ENCODE results near the gene CRTC2. TPM values are rescaled to one million over a fixed set of nuclear protein-coding genes. Genes with fewer than 3 reads are reported as not detected.
A peak's percentile ranks its signal among the peaks of the same experiment; 100 is the strongest.

CRTC2 gene
- total and polyA plus RNA-seq, 9 of the 15 experiments (the other 6 are each of a cell fraction or from before 2014, with no cell fraction given) = 2.7 to 26.4 (median 10.2) TPM

GRCh38 chr1:153906396-153906795 is 52.0 kb downstream of the CRTC2 start (continued):
- TF ChIP-seq MBD2 (IDR thresholded peaks at IDR 0.05; ENCODE audit: borderline replicate concordance, low read depth) (no peak), PKNOX1 (IDR thresholded peaks at IDR 0.05) (peak; percentile 29; the same call in 1 of the 2 replicates), ZNF778 (CRISPR knock-in tag; IDR thresholded peaks at IDR 0.05) (no peak), MEIS2 (IDR thresholded peaks at IDR 0.05; ENCODE audit: partially characterized antibody) (peak; percentile 50), ZNF586 (CRISPR knock-in tag; conservative IDR thresholded peaks at IDR 0.05) (no peak), COPS2 (conservative IDR thresholded peaks at IDR 0.05) (no peak), ZNF384 (IDR thresholded peaks at IDR 0.05; ENCODE audit: low read depth, low read length) (no peak), ZNF41 (CRISPR knock-in tag; conservative IDR thresholded peaks at IDR 0.05) (no peak), ARID4B (CRISPR knock-in tag; IDR thresholded peaks at IDR 0.05) (no peak), PRDM10 (IDR thresholded peaks at IDR 0.05; ENCODE audit: partially characterized antibody) (no peak), PTTG1 (tag; IDR thresholded peaks at IDR 0.05; ENCODE audit: low read depth) (no peak), CHCHD3 (CRISPR knock-in tag; IDR thresholded peaks at IDR 0.05) (no peak), JUND (IDR thresholded peaks at IDR 0.05; ENCODE audit: borderline replicate concordance, low read depth, low read length) (no peak), JUND (tag; IDR thresholded peaks at IDR 0.05; ENCODE audit: borderline replicate concordance, low read depth, low read length) (no peak)

Data from K562 (cell line).